GM19099 (cell line): ENCODE measurements around the gene HEG1.

Experiments
- POLR2A ChIP-seq: IDR thresholded peaks from 3 replicates; pipeline ENCODE4 v1.6.1; 2011; ENCODE audit warnings: low read depth; ENCODE audit not compliant: insufficient read length; ENCODE audit errors: extremely low read depth

HEG1 gene

GRCh38 chr3:125075738-125076137, 19.9 kb upstream of the HEG1 start:
- TF ChIP-seq POLR2A: no peak

- no peak for TF ChIP-seq POLR2A
Measured at GRCh38 chr3:125073390-125073905, 17.7 kb upstream of the HEG1 start.

- TF ChIP-seq POLR2A: no peak
Measured at GRCh38 chr3:125072749-125073389, 17.1 kb upstream of the HEG1 start.

- no peak for TF ChIP-seq POLR2A
Measured at GRCh38 chr3:125072301-125072700, 16.5 kb upstream of the HEG1 start.

- TF ChIP-seq POLR2A: no peak
Measured at GRCh38 chr3:125069968-125070745, 14.4 kb upstream of the HEG1 start.

GRCh38 chr3:125069452-125069851, 13.7 kb upstream of the HEG1 start:
- no peak for TF ChIP-seq POLR2A

- no peak for TF ChIP-seq POLR2A
Measured at GRCh38 chr3:125068265-125068664, 12.5 kb upstream of the HEG1 start.

GRCh38 chr3:125067225-125067624, 11.4 kb upstream of the HEG1 start:
- TF ChIP-seq POLR2A: no peak

- TF ChIP-seq POLR2A: no peak
Measured at GRCh38 chr3:125062904-125063618, 7.3 kb upstream of the HEG1 start.

GRCh38 chr3:125061646-125062045, 5.8 kb upstream of the HEG1 start:
- no peak for TF ChIP-seq POLR2A

- no peak for TF ChIP-seq POLR2A
Measured at GRCh38 chr3:125061170-125061569, 5.4 kb upstream of the HEG1 start.

GRCh38 chr3:125059488-125060245, 3.9 kb upstream of the HEG1 start:
- no peak for TF ChIP-seq POLR2A

- no peak for TF ChIP-seq POLR2A
Measured at GRCh38 chr3:125058959-125059358, 3.2 kb upstream of the HEG1 start.

GRCh38 chr3:125058529-125058928, 2.7 kb upstream of the HEG1 start:
- no peak for TF ChIP-seq POLR2A

- no peak for TF ChIP-seq POLR2A
Measured at GRCh38 chr3:125057186-125057850, 1.5 kb upstream of the HEG1 start.

GRCh38 chr3:125055331-125055912, 375 bp downstream of the HEG1 start:
- no peak for TF ChIP-seq POLR2A
